Measurements from ENCODE around the gene FRAT1. TPM values are rescaled to one million over a fixed set of nuclear protein-coding genes. Genes with fewer than 3 reads are reported as not detected.
A peak's percentile ranks its signal among the peaks of the same experiment; 100 is the strongest.

Gene FRAT1
- total RNA-seq, 1 experiment from 2014 or later, result 1.9 TPM

- Mint-ChIP-seq H3K27me3 (ENCODE audit: insufficient read depth, unreplicated experiment) (no peaks in the 10 kb centered on the region), H3K36me3 (ENCODE audit: insufficient read depth, unreplicated experiment) (no peaks in the 10 kb centered on the region), H3K4me3 (ENCODE audit: unreplicated experiment) (peak overlapping the region; percentile 73), H3K9me3 (ENCODE audit: unreplicated experiment) (no peaks in the 10 kb centered on the region), H3K4me1 (ENCODE audit: insufficient read depth, unreplicated experiment) (peaks cover 8% of the 10 kb centered on the region), H3K27ac (ENCODE audit: low read depth, unreplicated experiment) (peak overlapping the region; percentile 39)
- intact Hi-C loops (cut with micrococcal nuclease), result no loop called here
- TSS peak; percentile 42 for BruUV-seq (replicated peaks)
- no peak for TF ChIP-seq CTCF (IDR thresholded peaks at IDR 0.05; ENCODE audit: unreplicated experiment)
- POLR2A ChIA-PET, result interaction anchor here (1.0 to 3.5 kb wide), 9 partner anchors 11 to 248 kb away, joined by 3 to 158 read pairs (median 10); partner anchors contain the start of genes ARHGAP19, FRAT2 and RRP12
- CTCF ChIA-PET, result interaction anchor here (0.6 to 3.0 kb wide), 6 partner anchors 10 to 232 kb away, joined by 3 to 31 read pairs (median 4); partner anchors contain the start of gene FRAT2
- no peak for DNase-seq (ENCODE audit: unreplicated experiment)
Measured at GRCh38 chr10:97320480-97321031, 1.5 kb downstream of the FRAT1 start.

DNA sequence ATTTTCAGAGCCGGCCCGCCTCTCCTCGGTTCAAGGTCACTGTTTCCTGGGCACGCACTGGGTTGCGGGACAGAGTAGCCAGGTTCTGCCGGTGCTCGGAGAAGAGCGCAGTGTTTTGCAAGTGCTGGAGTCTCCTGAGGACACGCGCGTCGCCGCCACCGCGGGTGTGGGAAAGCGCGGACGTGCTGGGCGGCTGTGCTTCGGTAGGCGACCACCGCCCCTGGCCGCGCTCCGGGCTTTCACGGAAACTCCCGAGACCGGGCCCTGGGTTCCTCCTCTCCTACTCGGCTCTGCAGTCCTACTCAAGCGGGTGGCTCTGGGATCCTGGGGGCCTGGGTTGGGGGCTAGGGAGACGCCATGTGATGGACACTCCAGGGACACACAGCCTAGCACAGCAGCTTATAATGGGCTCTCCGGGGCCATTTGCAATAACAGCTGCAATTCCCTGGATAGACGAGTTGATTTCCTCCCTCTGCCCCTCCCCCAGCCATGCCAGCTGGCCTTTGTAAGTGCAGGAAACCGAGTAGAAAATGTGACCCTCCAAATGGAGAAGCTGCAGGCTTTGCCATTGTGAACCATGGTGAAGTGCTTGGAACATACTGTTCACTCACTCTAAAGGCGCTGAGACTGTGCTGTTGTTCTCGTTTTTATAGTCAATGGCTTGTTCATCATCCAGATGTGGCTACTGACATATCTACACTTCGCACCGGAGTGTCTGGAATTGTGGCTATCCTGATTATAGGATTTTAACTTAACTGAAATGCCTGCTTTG is 2.1 kb downstream of the FRAT1 start:
- Mint-ChIP-seq H3K4me1 (ENCODE audit: insufficient read depth, unreplicated experiment) (peaks cover 8% of the 10 kb centered on the region), H3K9me3 (ENCODE audit: unreplicated experiment) (no peaks in the 10 kb centered on the region), H3K27ac (ENCODE audit: low read depth, unreplicated experiment) (no peak overlapping the region), H3K36me3 (ENCODE audit: insufficient read depth, unreplicated experiment) (no peaks in the 10 kb centered on the region), H3K4me3 (ENCODE audit: unreplicated experiment) (peak overlapping the region; percentile 10), H3K27me3 (ENCODE audit: insufficient read depth, unreplicated experiment) (no peaks in the 10 kb centered on the region)
- DNase-seq (ENCODE audit: unreplicated experiment), result no peak
- intact Hi-C loops (cut with micrococcal nuclease), result no loop called here
- POLR2A ChIA-PET, result interaction anchor here (1.1 to 3.1 kb wide), 2 partner anchors 13 to 83 kb away, joined by 4 to 28 read pairs; partner anchors contain the start of gene FRAT2
- CTCF ChIA-PET, result interaction anchor here (0.8 to 2.1 kb wide), 4 partner anchors 10 to 43 kb away, joined by 3 to 10 read pairs (median 3); no protein-coding TSS in a partner anchor
- no peak for TF ChIP-seq CTCF (IDR thresholded peaks at IDR 0.05; ENCODE audit: unreplicated experiment)
- no TSS peak for BruUV-seq (replicated peaks)

DNA sequence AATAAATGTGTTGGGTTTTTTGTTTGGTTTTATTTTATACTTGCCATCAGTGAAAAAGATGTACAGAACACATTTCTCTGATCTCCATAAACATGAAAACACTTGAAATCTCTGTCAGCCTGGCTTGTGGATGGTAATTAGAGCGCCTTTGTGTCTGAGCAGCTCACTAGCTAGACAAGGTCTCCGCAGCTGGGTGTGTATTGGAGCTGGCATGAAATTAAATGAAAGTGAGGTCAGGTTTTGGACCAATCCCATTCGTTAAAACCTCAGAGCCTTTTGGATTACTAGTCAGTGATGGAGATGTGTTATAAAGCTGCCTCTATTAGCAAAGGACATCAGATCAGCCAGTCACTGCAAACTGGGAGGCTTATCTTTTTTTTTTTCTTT is 2.7 kb downstream of the FRAT1 start:
- H3K27me3 Mint-ChIP-seq (ENCODE audit: insufficient read depth, unreplicated experiment), result no peaks in the 10 kb centered on the region
- POLR2A ChIA-PET, result interaction anchor here (1.1 to 3.1 kb wide), 2 partner anchors 12 to 84 kb away, joined by 4 to 28 read pairs; partner anchors contain the start of gene FRAT2
- no peaks in the 10 kb centered on the region for H3K9me3 Mint-ChIP-seq (ENCODE audit: unreplicated experiment)
- no peak for TF ChIP-seq CTCF (IDR thresholded peaks at IDR 0.05; ENCODE audit: unreplicated experiment)
- H3K27ac Mint-ChIP-seq (ENCODE audit: low read depth, unreplicated experiment), result no peak overlapping the region
- H3K4me3 Mint-ChIP-seq (ENCODE audit: unreplicated experiment), result peak overlapping the region; percentile 10
- no peak for DNase-seq (ENCODE audit: unreplicated experiment)
- H3K4me1 Mint-ChIP-seq (ENCODE audit: insufficient read depth, unreplicated experiment), result peaks cover 8% of the 10 kb centered on the region
- intact Hi-C loops (cut with micrococcal nuclease), result no loop called here
- BruUV-seq (replicated peaks), result no TSS peak
- CTCF ChIA-PET, result interaction anchor here (0.7 to 2.1 kb wide), 6 partner anchors 9 to 153 kb away, joined by 3 to 10 read pairs (median 3); no protein-coding TSS in a partner anchor
- no peaks in the 10 kb centered on the region for H3K36me3 Mint-ChIP-seq (ENCODE audit: insufficient read depth, unreplicated experiment)

DNA sequence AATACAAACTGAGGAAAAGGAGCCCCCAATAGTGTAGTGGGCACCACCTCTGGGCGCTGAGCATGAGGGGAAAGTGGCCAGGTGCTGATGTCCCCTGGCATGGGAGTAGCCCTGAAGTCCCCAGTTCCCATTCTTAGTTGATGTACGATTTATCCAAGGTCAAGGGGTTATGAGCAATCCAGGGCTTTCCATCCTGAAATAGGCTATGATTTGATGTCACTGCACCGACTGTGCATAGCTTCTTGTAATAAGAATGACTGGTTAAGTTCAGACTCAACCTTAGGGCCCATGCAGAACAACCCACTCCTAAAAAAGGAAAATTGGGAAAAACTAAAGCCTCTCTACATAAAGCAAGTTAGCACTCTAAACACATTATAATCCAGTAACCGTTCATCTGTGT is 4.4 kb downstream of the FRAT1 start:
- H3K27me3 Mint-ChIP-seq (ENCODE audit: insufficient read depth, unreplicated experiment), result no peaks in the 10 kb centered on the region
- no TSS peak for BruUV-seq (replicated peaks)
- intact Hi-C loops (cut with micrococcal nuclease), result no loop called here
- ChIA-PET CTCF (interaction anchor here (0.6 to 2.1 kb wide), 2 partner anchors 9 to 45 kb away, joined by 5 to 10 read pairs; no protein-coding TSS in a partner anchor), POLR2A (interaction anchor here (0.6 to 3.1 kb wide), 2 partner anchors 10 to 1114 kb away, joined by 4 to 28 read pairs; partner anchors contain the start of gene FRAT2)
- H3K4me1 Mint-ChIP-seq (ENCODE audit: insufficient read depth, unreplicated experiment), result peaks cover 7% of the 10 kb centered on the region
- no peak for TF ChIP-seq CTCF (IDR thresholded peaks at IDR 0.05; ENCODE audit: unreplicated experiment)
- no peak for DNase-seq (ENCODE audit: unreplicated experiment)
- H3K36me3 Mint-ChIP-seq (ENCODE audit: insufficient read depth, unreplicated experiment), result peaks cover 14% of the 10 kb centered on the region
- H3K4me3 Mint-ChIP-seq (ENCODE audit: unreplicated experiment), result no peak overlapping the region
- no peak overlapping the region for H3K27ac Mint-ChIP-seq (ENCODE audit: low read depth, unreplicated experiment)
- no peaks in the 10 kb centered on the region for H3K9me3 Mint-ChIP-seq (ENCODE audit: unreplicated experiment)

Measured in MCF 10A (cell line).